K562 (cell line): ENCODE results near the gene RNASE13. TPM values are rescaled to one million over a fixed set of nuclear protein-coding genes. Genes with fewer than 3 reads are reported as not detected.

ENCODE experiments used
- CBX8 ChIP-seq: fragments of 200-600 bp; sonication (generic); IDR thresholded peaks from 2 replicates; pipeline ENCODE4 v1.6.1; 2012; ENCODE audit warnings: borderline replicate concordance, mixed run types, low read depth, mild to moderate bottlenecking, moderate library complexity, mixed read lengths, low read length, control low read depth, inconsistent platforms; ENCODE audit not compliant: poor library complexity, severe bottlenecking; ENCODE audit errors: extremely low read depth
- E2F3 ChIP-seq: fragments of 250-450 bp; sonication (Bioruptor Pico); IDR thresholded peaks from 2 replicates; pipeline ENCODE4 v1.4.0; 2020; ENCODE audit warnings: mild to moderate bottlenecking
- EP400 ChIP-seq: fragments of 450-650 bp; IDR thresholded peaks from 2 replicates; pipeline ENCODE4 v1.6.1; 2017; ENCODE audit warnings: antibody characterized with exemption, mild to moderate bottlenecking, moderate library complexity
- MAFG ChIP-seq: fragments of 450-650 bp; conservative IDR thresholded peaks from 2 replicates; pipeline ENCODE4 v1.6.1; 2016; ENCODE audit warnings: missing genetic modification characterization, missing compliant biosample characterization
- MGA ChIP-seq: fragments of 450-650 bp; IDR thresholded peaks from 2 replicates; pipeline ENCODE4 v1.6.1; 2016; ENCODE audit warnings: mild to moderate bottlenecking, moderate library complexity
- MTF1 ChIP-seq: fragments of 250-450 bp; sonication (Bioruptor Pico); IDR thresholded peaks from 2 replicates; pipeline ENCODE4 v1.9.0; 2021; ENCODE audit warnings: moderate library complexity, mild to moderate bottlenecking, inconsistent platforms, borderline replicate concordance
- MYBL2 ChIP-seq, 2 experiments: fragments of 450-650 bp in 1 of 2; sonication (generic) in 1 of 2; formaldehyde crosslinking in 1 of 2; IDR thresholded peaks; 2 replicates each; pipeline versions ENCODE4 v1.6.1 to v1.8.1; 2017 to 2022; ENCODE audit warnings: borderline replicate concordance in 1 of 2, inconsistent platforms in 1 of 2, low read depth in 1 of 2, mild to moderate bottlenecking in 1 of 2, missing genetic modification reagents in 1 of 2, moderate library complexity in 1 of 2
- POLR2AphosphoS5 ChIP-seq: IDR thresholded peaks from 2 replicates; pipeline ENCODE4 v1.6.1; 2011; ENCODE audit warnings: mild to moderate bottlenecking, low read depth, low read length, moderate library complexity; ENCODE audit not compliant: control insufficient read depth, insufficient read depth
- TBL1XR1 ChIP-seq, 2 experiments: IDR thresholded peaks; 2 replicates each; pipeline ENCODE4 v1.6.1; 2012; ENCODE audit warnings: improper control_type of control experiment in 2 of 2, low read length in 2 of 2, mild to moderate bottlenecking in 1 of 2
- THRA ChIP-seq: fragments of 450-650 bp; IDR thresholded peaks from 2 replicates; pipeline ENCODE4 v1.6.1; 2017; ENCODE audit warnings: mild to moderate bottlenecking, moderate library complexity
- WHSC1 ChIP-seq: IDR thresholded peaks from one replicate; pipeline ENCODE4 v1.6.1; 2012; ENCODE audit warnings: low read length, control low read depth, inconsistent platforms
- ZBTB7A ChIP-seq: IDR thresholded peaks from 2 replicates; pipeline ENCODE4 v1.6.1; 2011; ENCODE audit warnings: low read depth, mild to moderate bottlenecking, low read length, moderate library complexity, borderline replicate concordance; ENCODE audit not compliant: control insufficient read depth
- ZNF277 ChIP-seq: fragments of 250-450 bp; sonication (Bioruptor Pico); IDR thresholded peaks from 2 replicates; pipeline ENCODE4 v1.8.0; 2022; ENCODE audit warnings: inconsistent platforms, mild to moderate bottlenecking, moderate library complexity, borderline replicate concordance
- polyA plus RNA-seq, 8 experiments: library from polyadenylated mRNA; depleted of rRNA in 4 of 8; stranded (reverse) in 5 of 8; unstranded in 3 of 8; fragments of >200 nt; fragmentation: Nextera tagmentation in 2 of 8; fragmentation: Illumina TruSeq in 1 of 8; extraction: Ambion mirVana in 2 of 8; extraction: Trizol in 1 of 8; gene quantifications; 2 replicates each; pipeline versions ENCODE4 v1.2.1 to v1.2.3, GENCODE V29; 2011 to 2014; ENCODE audit warnings: inconsistent platforms in 1 of 8, missing spikeins in 1 of 8
- total RNA-seq, 7 experiments: library from RNA; depleted of rRNA in 6 of 7; stranded (reverse); fragments of >200 nt in 6 of 7; fragmentation: Illumina TruSeq in 2 of 7; extraction: Trizol in 2 of 7; gene quantifications; 2 replicates each; pipeline versions ENCODE4 v1.2.1 to v1.2.3, GENCODE V29; 2011 to 2021; ENCODE audit warnings: low replicate concordance in 1 of 7

The RNASE13 gene
- total and polyA plus RNA-seq, 9 of the 15 experiments (the other 6 are each of a cell fraction or from before 2014, with no cell fraction given) = not detected

- TF ChIP-seq MGA (no peak), ZNF277 (CRISPR knock-in tag) (no peak), THRA (no peak), MAFG (tag) (peak; percentile 33; the same call in 1 of the 2 replicates), TBL1XR1 (IDR thresholded peaks at IDR 0.05; ENCODE audit: low read length in 2 of 2) (no peak), E2F3 (CRISPR knock-in tag) (no peak), ZBTB7A (peak; percentile 52; the same call in 1 of the 2 replicates), CBX8 (no peak), EP400 (no peak), WHSC1 (no peak), MTF1 (CRISPR knock-in tag) (no peak), POLR2AphosphoS5 (no peak), MYBL2 (IDR thresholded peaks at IDR 0.05; ENCODE audit: low read depth) (no peak), MYBL2 (CRISPR knock-in tag; IDR thresholded peaks at IDR 0.05; ENCODE audit: borderline replicate concordance) (no peak)
These were observed 7.7 kb downstream of the RNASE13 start (continued) for GRCh38 chr14:21026988-21027315.
